Measurements from ENCODE around the gene C22orf15. TPM values are rescaled to one million over a fixed set of nuclear protein-coding genes. Genes with fewer than 3 reads are reported as not detected.

Gene C22orf15
- total and polyA plus RNA-seq, 3 donors from 2014 or later, result 0.68 to 8.8 (median 2.4) TPM

DNA sequence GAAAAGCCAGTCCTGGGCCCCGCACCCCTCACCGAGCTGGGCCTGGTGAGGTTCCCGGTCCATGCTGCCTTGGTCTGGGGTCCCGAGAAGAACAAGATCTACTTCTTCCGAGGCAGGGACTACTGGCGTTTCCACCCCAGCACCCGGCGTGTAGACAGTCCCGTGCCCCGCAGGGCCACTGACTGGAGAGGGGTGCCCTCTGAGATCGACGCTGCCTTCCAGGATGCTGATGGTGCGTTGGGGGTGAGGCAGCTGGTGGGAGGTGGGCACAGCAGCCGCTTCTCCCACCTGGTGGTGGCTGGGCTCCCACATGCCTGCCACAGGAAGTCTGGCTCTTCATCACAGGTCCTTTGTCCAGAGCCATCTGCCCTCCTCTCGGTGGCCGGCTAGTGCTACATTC lies 19.5 kb downstream of the C22orf15 start:
- intact Hi-C loops (cut with DNase I; ENCODE audit: low total_unique reads), result no loop called here
- DNase-seq, result no peak
- 92 to 95% methylated on average over 12 to 16 of the region's 16 CpGs for WGBS, 2 donors
- H3K27me3 ChIP-seq, result no peaks in the 10 kb centered on the region
- no peak for TF ChIP-seq POLR2A (IDR thresholded peaks at IDR 0.05)
- TF ChIP-seq, protein P1, sequence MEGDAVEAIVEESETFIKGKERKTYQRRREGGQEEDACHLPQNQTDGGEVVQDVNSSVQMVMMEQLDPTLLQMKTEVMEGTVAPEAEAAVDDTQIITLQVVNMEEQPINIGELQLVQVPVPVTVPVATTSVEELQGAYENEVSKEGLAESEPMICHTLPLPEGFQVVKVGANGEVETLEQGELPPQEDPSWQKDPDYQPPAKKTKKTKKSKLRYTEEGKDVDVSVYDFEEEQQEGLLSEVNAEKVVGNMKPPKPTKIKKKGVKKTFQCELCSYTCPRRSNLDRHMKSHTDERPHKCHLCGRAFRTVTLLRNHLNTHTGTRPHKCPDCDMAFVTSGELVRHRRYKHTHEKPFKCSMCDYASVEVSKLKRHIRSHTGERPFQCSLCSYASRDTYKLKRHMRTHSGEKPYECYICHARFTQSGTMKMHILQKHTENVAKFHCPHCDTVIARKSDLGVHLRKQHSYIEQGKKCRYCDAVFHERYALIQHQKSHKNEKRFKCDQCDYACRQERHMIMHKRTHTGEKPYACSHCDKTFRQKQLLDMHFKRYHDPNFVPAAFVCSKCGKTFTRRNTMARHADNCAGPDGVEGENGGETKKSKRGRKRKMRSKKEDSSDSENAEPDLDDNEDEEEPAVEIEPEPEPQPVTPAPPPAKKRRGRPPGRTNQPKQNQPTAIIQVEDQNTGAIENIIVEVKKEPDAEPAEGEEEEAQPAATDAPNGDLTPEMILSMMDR (IDR thresholded peaks at IDR 0.05), result no peak
- H3K36me3 ChIP-seq (ENCODE audit: low read depth, missing control alignments), result no peaks in the 10 kb centered on the region
- H3K4me3 ChIP-seq, result no peak overlapping the region
- no peaks in the 10 kb centered on the region for H3K9me3 ChIP-seq
- peaks cover 5% of the 10 kb centered on the region for H3K4me1 ChIP-seq
- no peak overlapping the region for H3K27ac ChIP-seq

DNA sequence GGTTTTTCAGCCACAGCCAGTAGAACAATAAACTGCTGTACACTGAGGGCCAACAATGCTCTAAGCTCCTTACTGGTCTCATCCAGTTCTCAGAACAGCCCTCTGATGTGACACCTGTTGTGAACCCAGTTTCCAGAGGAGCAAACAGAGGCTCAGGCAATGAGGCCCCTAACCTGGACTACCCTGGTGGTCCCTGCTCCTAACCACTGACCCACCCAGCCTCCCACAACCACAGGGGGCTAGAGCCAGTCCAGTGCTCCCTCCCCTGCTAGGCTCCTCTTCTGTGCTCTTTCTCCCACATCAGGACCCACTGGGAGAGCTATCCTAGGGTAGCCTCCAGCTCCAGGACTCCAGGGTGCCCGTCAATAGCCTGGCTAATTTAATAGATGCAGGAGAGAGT lies 19.9 kb downstream of the C22orf15 start:
- Histone ChIP-seq H3K9me3 (no peaks in the 10 kb centered on the region), H3K4me1 (peaks cover 8% of the 10 kb centered on the region), H3K27ac (no peak overlapping the region), H3K4me3 (no peak overlapping the region), H3K27me3 (no peaks in the 10 kb centered on the region), H3K36me3 (ENCODE audit: low read depth, missing control alignments) (no peaks in the 10 kb centered on the region)
- intact Hi-C loops (cut with DNase I; ENCODE audit: low total_unique reads), result no loop called here
- 88 to 100% methylated on average over 1 of the region's 1 CpG for WGBS, 2 donors
- no peak for TF ChIP-seq POLR2A (IDR thresholded peaks at IDR 0.05)
- TF ChIP-seq, protein P1 (IDR thresholded peaks at IDR 0.05), result no peak
- DNase-seq, result no peak

GRCh38 chr22:23783265-23784150 lies 20.7 kb downstream of the C22orf15 start:
- WGBS, 2 donors, result 82 to 93% methylated on average over 7 to 13 of the region's 15 CpGs
- Histone ChIP-seq H3K27me3 (no peaks in the 10 kb centered on the region), H3K4me3 (no peak overlapping the region), H3K9me3 (no peaks in the 10 kb centered on the region), H3K27ac (no peak overlapping the region), H3K36me3 (ENCODE audit: low read depth, missing control alignments) (no peaks in the 10 kb centered on the region), H3K4me1 (peaks cover 16% of the 10 kb centered on the region)
- DNase-seq, result no peak
- TF ChIP-seq, protein P1 (IDR thresholded peaks at IDR 0.05), result no peak
- no peak for TF ChIP-seq POLR2A (IDR thresholded peaks at IDR 0.05)
- intact Hi-C loops (cut with DNase I; ENCODE audit: low total_unique reads), result no loop called here

GRCh38 chr22:23784215-23784732 lies 21.5 kb downstream of the C22orf15 start:
- WGBS, 2 donors, result 79 to 82% methylated on average over 8 of the region's 8 CpGs
- Histone ChIP-seq H3K27ac (no peak overlapping the region), H3K27me3 (no peaks in the 10 kb centered on the region), H3K36me3 (ENCODE audit: low read depth, missing control alignments) (no peaks in the 10 kb centered on the region), H3K9me3 (no peaks in the 10 kb centered on the region), H3K4me3 (no peak overlapping the region), H3K4me1 (peaks cover 21% of the 10 kb centered on the region)
- intact Hi-C loops (cut with DNase I; ENCODE audit: low total_unique reads), result no loop called here
- TF ChIP-seq, protein P1 (IDR thresholded peaks at IDR 0.05), result no peak
- no peak for TF ChIP-seq POLR2A (IDR thresholded peaks at IDR 0.05)
- no peak for DNase-seq

Measured in testis (tissue), 3 donors.